ENCODE results near the gene HMSD. TPM values are rescaled to one million over a fixed set of nuclear protein-coding genes. Genes with fewer than 3 reads are reported as not detected.

HMSD gene
- total RNA-seq, 1 experiment from 2014 or later, result 3.0 TPM

DNA sequence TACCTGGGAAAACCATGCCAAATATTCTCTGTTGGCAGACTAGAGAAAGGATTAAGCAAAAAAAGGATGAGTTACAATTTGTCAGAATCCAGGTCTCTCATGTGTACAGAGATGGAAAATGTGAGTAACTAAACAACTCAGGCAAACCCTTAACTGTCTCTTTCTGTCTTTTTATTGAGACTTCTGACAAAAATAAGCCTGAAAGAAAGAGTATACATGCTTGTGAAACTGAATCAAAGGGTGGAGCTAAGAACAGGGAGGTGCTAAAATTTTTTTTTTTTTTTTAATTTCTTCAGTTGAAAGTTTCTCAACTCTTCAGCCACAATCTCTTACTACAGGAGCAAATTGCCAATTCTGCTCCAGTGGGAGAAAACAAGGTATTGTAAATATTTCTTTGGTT is 41.4 kb upstream of the HMSD start, which contains the start of gene SERPINB10:
SERPINB10 (plus strand) TSS at position 295 of the 400 bp plus-strand sequence. CDS start 7,553 bp downstream, outside the sequence.
- Mint-ChIP-seq H3K4me1 (peaks cover 13% of the 10 kb centered on the region), H3K36me3 (peaks cover 11% of the 10 kb centered on the region), H3K27me3 (ENCODE audit: low read depth) (no peaks in the 10 kb centered on the region), H3K9me3 (peaks cover 17% of the 10 kb centered on the region), H3K27ac (no peak within 1 kb of the TSS), H3K4me3 (no peak within 1 kb of the TSS)
- no peak for DNase-seq (ENCODE audit: low spot score)
- ChIA-PET POLR2A (no interaction called here), CTCF (interaction anchor here (1.1 kb wide), 1 partner anchor 29 kb away, joined by 4 read pairs; no protein-coding TSS in a partner anchor)
- TF ChIP-seq JUN (CRISPR knock-in tag; IDR thresholded peaks at IDR 0.05) (no peak), TCF7 (CRISPR knock-in tag; IDR thresholded peaks at IDR 0.05; ENCODE audit: low read depth) (no peak), TEAD4 (CRISPR knock-in tag; IDR thresholded peaks at IDR 0.05) (no peak), ZNF423 (CRISPR knock-in tag; IDR thresholded peaks at IDR 0.05) (no peak), GTF2I (CRISPR knock-in tag; conservative IDR thresholded peaks at IDR 0.05) (no peak), ZNF396 (CRISPR knock-in tag; IDR thresholded peaks at IDR 0.05; ENCODE audit: borderline replicate concordance) (no peak), NR2C2 (CRISPR knock-in tag; IDR thresholded peaks at IDR 0.05) (no peak)
- TF ChIP-seq, protein P1, sequence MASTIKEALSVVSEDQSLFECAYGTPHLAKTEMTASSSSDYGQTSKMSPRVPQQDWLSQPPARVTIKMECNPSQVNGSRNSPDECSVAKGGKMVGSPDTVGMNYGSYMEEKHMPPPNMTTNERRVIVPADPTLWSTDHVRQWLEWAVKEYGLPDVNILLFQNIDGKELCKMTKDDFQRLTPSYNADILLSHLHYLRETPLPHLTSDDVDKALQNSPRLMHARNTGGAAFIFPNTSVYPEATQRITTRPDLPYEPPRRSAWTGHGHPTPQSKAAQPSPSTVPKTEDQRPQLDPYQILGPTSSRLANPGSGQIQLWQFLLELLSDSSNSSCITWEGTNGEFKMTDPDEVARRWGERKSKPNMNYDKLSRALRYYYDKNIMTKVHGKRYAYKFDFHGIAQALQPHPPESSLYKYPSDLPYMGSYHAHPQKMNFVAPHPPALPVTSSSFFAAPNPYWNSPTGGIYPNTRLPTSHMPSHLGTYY (CRISPR knock-in tag; IDR thresholded peaks at IDR 0.05), result no peak
- TF ChIP-seq, protein P2, sequence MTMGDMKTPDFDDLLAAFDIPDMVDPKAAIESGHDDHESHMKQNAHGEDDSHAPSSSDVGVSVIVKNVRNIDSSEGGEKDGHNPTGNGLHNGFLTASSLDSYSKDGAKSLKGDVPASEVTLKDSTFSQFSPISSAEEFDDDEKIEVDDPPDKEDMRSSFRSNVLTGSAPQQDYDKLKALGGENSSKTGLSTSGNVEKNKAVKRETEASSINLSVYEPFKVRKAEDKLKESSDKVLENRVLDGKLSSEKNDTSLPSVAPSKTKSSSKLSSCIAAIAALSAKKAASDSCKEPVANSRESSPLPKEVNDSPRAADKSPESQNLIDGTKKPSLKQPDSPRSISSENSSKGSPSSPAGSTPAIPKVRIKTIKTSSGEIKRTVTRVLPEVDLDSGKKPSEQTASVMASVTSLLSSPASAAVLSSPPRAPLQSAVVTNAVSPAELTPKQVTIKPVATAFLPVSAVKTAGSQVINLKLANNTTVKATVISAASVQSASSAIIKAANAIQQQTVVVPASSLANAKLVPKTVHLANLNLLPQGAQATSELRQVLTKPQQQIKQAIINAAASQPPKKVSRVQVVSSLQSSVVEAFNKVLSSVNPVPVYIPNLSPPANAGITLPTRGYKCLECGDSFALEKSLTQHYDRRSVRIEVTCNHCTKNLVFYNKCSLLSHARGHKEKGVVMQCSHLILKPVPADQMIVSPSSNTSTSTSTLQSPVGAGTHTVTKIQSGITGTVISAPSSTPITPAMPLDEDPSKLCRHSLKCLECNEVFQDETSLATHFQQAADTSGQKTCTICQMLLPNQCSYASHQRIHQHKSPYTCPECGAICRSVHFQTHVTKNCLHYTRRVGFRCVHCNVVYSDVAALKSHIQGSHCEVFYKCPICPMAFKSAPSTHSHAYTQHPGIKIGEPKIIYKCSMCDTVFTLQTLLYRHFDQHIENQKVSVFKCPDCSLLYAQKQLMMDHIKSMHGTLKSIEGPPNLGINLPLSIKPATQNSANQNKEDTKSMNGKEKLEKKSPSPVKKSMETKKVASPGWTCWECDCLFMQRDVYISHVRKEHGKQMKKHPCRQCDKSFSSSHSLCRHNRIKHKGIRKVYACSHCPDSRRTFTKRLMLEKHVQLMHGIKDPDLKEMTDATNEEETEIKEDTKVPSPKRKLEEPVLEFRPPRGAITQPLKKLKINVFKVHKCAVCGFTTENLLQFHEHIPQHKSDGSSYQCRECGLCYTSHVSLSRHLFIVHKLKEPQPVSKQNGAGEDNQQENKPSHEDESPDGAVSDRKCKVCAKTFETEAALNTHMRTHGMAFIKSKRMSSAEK (CRISPR knock-in tag; IDR thresholded peaks at IDR 0.05; ENCODE audit: borderline replicate concordance), result no peak
- TF ChIP-seq, protein P3, sequence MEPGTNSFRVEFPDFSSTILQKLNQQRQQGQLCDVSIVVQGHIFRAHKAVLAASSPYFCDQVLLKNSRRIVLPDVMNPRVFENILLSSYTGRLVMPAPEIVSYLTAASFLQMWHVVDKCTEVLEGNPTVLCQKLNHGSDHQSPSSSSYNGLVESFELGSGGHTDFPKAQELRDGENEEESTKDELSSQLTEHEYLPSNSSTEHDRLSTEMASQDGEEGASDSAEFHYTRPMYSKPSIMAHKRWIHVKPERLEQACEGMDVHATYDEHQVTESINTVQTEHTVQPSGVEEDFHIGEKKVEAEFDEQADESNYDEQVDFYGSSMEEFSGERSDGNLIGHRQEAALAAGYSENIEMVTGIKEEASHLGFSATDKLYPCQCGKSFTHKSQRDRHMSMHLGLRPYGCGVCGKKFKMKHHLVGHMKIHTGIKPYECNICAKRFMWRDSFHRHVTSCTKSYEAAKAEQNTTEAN (CRISPR knock-in tag; IDR thresholded peaks at IDR 0.05), result no peak
- TF ChIP-seq, protein P4, sequence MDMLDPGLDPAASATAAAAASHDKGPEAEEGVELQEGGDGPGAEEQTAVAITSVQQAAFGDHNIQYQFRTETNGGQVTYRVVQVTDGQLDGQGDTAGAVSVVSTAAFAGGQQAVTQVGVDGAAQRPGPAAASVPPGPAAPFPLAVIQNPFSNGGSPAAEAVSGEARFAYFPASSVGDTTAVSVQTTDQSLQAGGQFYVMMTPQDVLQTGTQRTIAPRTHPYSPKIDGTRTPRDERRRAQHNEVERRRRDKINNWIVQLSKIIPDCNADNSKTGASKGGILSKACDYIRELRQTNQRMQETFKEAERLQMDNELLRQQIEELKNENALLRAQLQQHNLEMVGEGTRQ (CRISPR knock-in tag; IDR thresholded peaks at IDR 0.05), result no peak
- ATAC-seq, result no peak

DNA sequence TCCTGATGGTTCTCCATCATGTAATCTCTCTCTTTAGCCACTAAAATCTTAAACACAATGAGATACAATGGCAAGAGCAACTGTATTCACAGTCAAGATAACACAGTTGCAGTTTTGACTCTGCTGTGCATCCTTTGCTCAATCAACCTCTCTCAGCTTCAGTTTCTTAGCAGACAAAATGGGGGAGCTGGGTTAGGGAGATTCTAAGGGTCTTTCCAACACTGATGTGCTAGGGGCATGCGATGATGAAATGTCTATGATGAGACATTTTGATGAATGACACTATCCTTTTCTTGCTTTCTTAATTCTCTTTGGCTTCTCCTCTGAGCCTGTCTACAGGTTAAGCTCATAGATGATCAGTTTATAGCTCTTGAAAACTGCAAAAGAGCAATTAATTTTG is 40.2 kb upstream of the HMSD start:
- POLR2A ChIA-PET, result no interaction called here
- peaks cover 11% of the 10 kb centered on the region for H3K36me3 Mint-ChIP-seq
- H3K9me3 Mint-ChIP-seq, result peaks cover 17% of the 10 kb centered on the region
- no peak for TF ChIP-seq CBFB (CRISPR knock-in tag; IDR thresholded peaks at IDR 0.05; ENCODE audit: low read depth)
- TF ChIP-seq, protein P2 (CRISPR knock-in tag; IDR thresholded peaks at IDR 0.05; ENCODE audit: borderline replicate concordance), result no peak
- TF ChIP-seq NR2C2 (CRISPR knock-in tag; IDR thresholded peaks at IDR 0.05), result no peak
- TF ChIP-seq OVOL2 (CRISPR knock-in tag; IDR thresholded peaks at IDR 0.05; ENCODE audit: borderline replicate concordance), result no peak
- no peak for TF ChIP-seq GABPB1 (CRISPR knock-in tag; IDR thresholded peaks at IDR 0.05)
- TF ChIP-seq, protein P5, sequence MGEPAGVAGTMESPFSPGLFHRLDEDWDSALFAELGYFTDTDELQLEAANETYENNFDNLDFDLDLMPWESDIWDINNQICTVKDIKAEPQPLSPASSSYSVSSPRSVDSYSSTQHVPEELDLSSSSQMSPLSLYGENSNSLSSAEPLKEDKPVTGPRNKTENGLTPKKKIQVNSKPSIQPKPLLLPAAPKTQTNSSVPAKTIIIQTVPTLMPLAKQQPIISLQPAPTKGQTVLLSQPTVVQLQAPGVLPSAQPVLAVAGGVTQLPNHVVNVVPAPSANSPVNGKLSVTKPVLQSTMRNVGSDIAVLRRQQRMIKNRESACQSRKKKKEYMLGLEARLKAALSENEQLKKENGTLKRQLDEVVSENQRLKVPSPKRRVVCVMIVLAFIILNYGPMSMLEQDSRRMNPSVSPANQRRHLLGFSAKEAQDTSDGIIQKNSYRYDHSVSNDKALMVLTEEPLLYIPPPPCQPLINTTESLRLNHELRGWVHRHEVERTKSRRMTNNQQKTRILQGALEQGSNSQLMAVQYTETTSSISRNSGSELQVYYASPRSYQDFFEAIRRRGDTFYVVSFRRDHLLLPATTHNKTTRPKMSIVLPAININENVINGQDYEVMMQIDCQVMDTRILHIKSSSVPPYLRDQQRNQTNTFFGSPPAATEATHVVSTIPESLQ (CRISPR knock-in tag; IDR thresholded peaks at IDR 0.05), result no peak
- TF ChIP-seq STAT6 (CRISPR knock-in tag; conservative IDR thresholded peaks at IDR 0.05; ENCODE audit: low read depth), result no peak
- no peak for TF ChIP-seq JUN (CRISPR knock-in tag; IDR thresholded peaks at IDR 0.05)
- no peak for TF ChIP-seq CREB1 (CRISPR knock-in tag; IDR thresholded peaks at IDR 0.05)

More for the DNA sequence above, 40.2 kb upstream of the HMSD start:
- DNase-seq (ENCODE audit: low spot score) (no peak), ATAC-seq (no peak)
- CTCF ChIA-PET, result no interaction called here
- Mint-ChIP-seq H3K27ac (no peak overlapping the region), H3K4me1 (peaks cover 13% of the 10 kb centered on the region), H3K27me3 (ENCODE audit: low read depth) (no peaks in the 10 kb centered on the region), H3K4me3 (no peak overlapping the region)
